Neuron (in vitro differentiated cells): ENCODE data around the gene LFNG.

ENCODE experiments used
- H2AFZ ChIP-seq: one replicate; pipeline ENCODE4 v1.6.1; 2013; ENCODE audit warnings: low read depth, mild to moderate bottlenecking, inconsistent platforms, low read length, moderate library complexity
- H3K27me3 ChIP-seq: one replicate; pipeline ENCODE4 v1.6.1; 2013; ENCODE audit warnings: low read length; ENCODE audit not compliant: insufficient read depth
- H3K36me3 ChIP-seq: one replicate; pipeline ENCODE4 v1.6.1; 2013; ENCODE audit warnings: low read length; ENCODE audit not compliant: insufficient read depth
- H3K4me1 ChIP-seq: one replicate; pipeline ENCODE4 v1.6.1; 2013; ENCODE audit warnings: low read length; ENCODE audit not compliant: insufficient read depth
- H3K4me3 ChIP-seq: 2 replicates; pipeline ENCODE4 v1.5.1; 2013; ENCODE audit warnings: mild to moderate bottlenecking, low read length, moderate library complexity
- H3K9me3 ChIP-seq: one replicate; pipeline ENCODE4 v1.6.1; 2013; ENCODE audit warnings: low read length

The LFNG gene

GRCh38 chr7:2500701-2501100 lies 18.9 kb upstream of the LFNG start:
- Histone ChIP-seq H3K4me1 (peaks cover 46% of the 10 kb centered on the region), H3K9me3 (no peaks in the 10 kb centered on the region), H3K36me3 (no peaks in the 10 kb centered on the region), H3K27me3 (no peaks in the 10 kb centered on the region), H3K4me3 (no peak overlapping the region), H2AFZ (no peak overlapping the region)

- no peak overlapping the region for H2AFZ ChIP-seq
- no peaks in the 10 kb centered on the region for H3K36me3 ChIP-seq
- peaks cover 38% of the 10 kb centered on the region for H3K4me1 ChIP-seq
- H3K4me3 ChIP-seq = no peak overlapping the region
- H3K9me3 ChIP-seq = no peaks in the 10 kb centered on the region
- no peaks in the 10 kb centered on the region for H3K27me3 ChIP-seq
Observed at GRCh38 chr7:2501947-2502646, 17.5 kb upstream of the LFNG start.

GRCh38 chr7:2502647-2502966 lies 17.0 kb upstream of the LFNG start:
- Histone ChIP-seq H3K9me3 (no peaks in the 10 kb centered on the region), H3K4me3 (no peak overlapping the region), H3K36me3 (no peaks in the 10 kb centered on the region), H2AFZ (no peak overlapping the region), H3K27me3 (no peaks in the 10 kb centered on the region), H3K4me1 (peaks cover 33% of the 10 kb centered on the region)

GRCh38 chr7:2503056-2503941 lies 16.3 kb upstream of the LFNG start:
- Histone ChIP-seq H3K9me3 (no peaks in the 10 kb centered on the region), H3K36me3 (no peaks in the 10 kb centered on the region), H3K4me3 (no peak overlapping the region), H3K27me3 (no peaks in the 10 kb centered on the region), H2AFZ (no peak overlapping the region), H3K4me1 (peaks cover 32% of the 10 kb centered on the region)

- H2AFZ ChIP-seq = no peak overlapping the region
- H3K9me3 ChIP-seq = no peaks in the 10 kb centered on the region
- no peak overlapping the region for H3K4me3 ChIP-seq
- H3K27me3 ChIP-seq = no peaks in the 10 kb centered on the region
- peaks cover 32% of the 10 kb centered on the region for H3K4me1 ChIP-seq
- H3K36me3 ChIP-seq = no peaks in the 10 kb centered on the region
Observed at GRCh38 chr7:2504128-2504888, 15.3 kb upstream of the LFNG start.

- Histone ChIP-seq H3K36me3 (no peaks in the 10 kb centered on the region), H3K4me1 (peaks cover 32% of the 10 kb centered on the region), H3K4me3 (no peak overlapping the region), H2AFZ (no peak overlapping the region), H3K9me3 (no peaks in the 10 kb centered on the region), H3K27me3 (no peaks in the 10 kb centered on the region)
Observed at GRCh38 chr7:2504889-2505375, 14.6 kb upstream of the LFNG start.

- no peaks in the 10 kb centered on the region for H3K9me3 ChIP-seq
- H2AFZ ChIP-seq = no peak overlapping the region
- H3K4me3 ChIP-seq = no peak overlapping the region
- H3K27me3 ChIP-seq = no peaks in the 10 kb centered on the region
- H3K4me1 ChIP-seq = peaks cover 27% of the 10 kb centered on the region
- H3K36me3 ChIP-seq = no peaks in the 10 kb centered on the region
Observed at GRCh38 chr7:2505401-2505800, 14.2 kb upstream of the LFNG start.

GRCh38 chr7:2507208-2507916 lies 12.2 kb upstream of the LFNG start:
- Histone ChIP-seq H3K36me3 (no peaks in the 10 kb centered on the region), H3K27me3 (peaks cover 2% of the 10 kb centered on the region), H2AFZ (no peak overlapping the region), H3K9me3 (no peaks in the 10 kb centered on the region), H3K4me3 (no peak overlapping the region), H3K4me1 (peaks cover 40% of the 10 kb centered on the region)

GRCh38 chr7:2507917-2508306 lies 11.7 kb upstream of the LFNG start:
- Histone ChIP-seq H3K36me3 (no peaks in the 10 kb centered on the region), H3K4me1 (peaks cover 40% of the 10 kb centered on the region), H2AFZ (no peak overlapping the region), H3K9me3 (no peaks in the 10 kb centered on the region), H3K4me3 (no peak overlapping the region), H3K27me3 (peaks cover 6% of the 10 kb centered on the region)

- H3K27me3 ChIP-seq = peaks cover 10% of the 10 kb centered on the region
- no peaks in the 10 kb centered on the region for H3K36me3 ChIP-seq
- no peak overlapping the region for H2AFZ ChIP-seq
- H3K9me3 ChIP-seq = peaks cover 4% of the 10 kb centered on the region
- no peak overlapping the region for H3K4me3 ChIP-seq
- H3K4me1 ChIP-seq = peaks cover 40% of the 10 kb centered on the region
Observed at GRCh38 chr7:2508327-2509215, 11.0 kb upstream of the LFNG start.

GRCh38 chr7:2509298-2509906 lies 10.2 kb upstream of the LFNG start:
- Histone ChIP-seq H3K27me3 (peaks cover 10% of the 10 kb centered on the region), H3K36me3 (no peaks in the 10 kb centered on the region), H3K9me3 (peaks cover 4% of the 10 kb centered on the region), H3K4me3 (no peak overlapping the region), H2AFZ (no peak overlapping the region), H3K4me1 (peaks cover 40% of the 10 kb centered on the region)
